PC-9 (cell line): ENCODE results near the gene C10orf120.

Experiments used
- EZH2 ChIP-seq: fragments of 200-600 bp; sonication (generic); IDR thresholded peaks from 2 replicates; pipeline ENCODE4 v1.8.0; 2017; ENCODE audit warnings: antibody characterized with exemption, low read depth
- TF ChIP-seq, protein P1 (sequence below): fragments of 200-600 bp; sonication (generic); conservative IDR thresholded peaks from 2 replicates; pipeline ENCODE4 v1.6.1; 2017; ENCODE audit warnings: mixed run types, antibody characterized with exemption, mild to moderate bottlenecking, moderate library complexity

DNA sequence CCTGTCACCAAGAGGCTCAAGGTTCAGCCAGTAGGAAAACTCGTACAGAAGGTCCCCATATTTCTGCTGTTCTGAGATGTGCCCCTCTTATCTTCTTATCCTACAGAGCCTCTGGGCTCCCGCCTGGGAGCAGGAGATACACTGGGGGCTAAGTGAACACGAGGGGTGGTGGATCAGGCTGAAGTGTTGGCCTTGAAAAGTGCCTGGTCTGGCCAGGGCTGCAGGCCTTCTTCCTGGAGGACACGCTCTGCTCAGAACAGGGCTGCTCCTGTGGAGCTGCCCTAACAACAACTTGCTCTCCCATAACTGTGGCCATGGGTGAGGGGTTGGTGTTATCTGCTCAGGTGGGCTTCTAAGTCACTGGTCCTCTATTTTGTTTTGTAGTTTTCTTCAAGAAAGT, 33.7 kb downstream of the C10orf120 start:
- TF ChIP-seq, protein P1, sequence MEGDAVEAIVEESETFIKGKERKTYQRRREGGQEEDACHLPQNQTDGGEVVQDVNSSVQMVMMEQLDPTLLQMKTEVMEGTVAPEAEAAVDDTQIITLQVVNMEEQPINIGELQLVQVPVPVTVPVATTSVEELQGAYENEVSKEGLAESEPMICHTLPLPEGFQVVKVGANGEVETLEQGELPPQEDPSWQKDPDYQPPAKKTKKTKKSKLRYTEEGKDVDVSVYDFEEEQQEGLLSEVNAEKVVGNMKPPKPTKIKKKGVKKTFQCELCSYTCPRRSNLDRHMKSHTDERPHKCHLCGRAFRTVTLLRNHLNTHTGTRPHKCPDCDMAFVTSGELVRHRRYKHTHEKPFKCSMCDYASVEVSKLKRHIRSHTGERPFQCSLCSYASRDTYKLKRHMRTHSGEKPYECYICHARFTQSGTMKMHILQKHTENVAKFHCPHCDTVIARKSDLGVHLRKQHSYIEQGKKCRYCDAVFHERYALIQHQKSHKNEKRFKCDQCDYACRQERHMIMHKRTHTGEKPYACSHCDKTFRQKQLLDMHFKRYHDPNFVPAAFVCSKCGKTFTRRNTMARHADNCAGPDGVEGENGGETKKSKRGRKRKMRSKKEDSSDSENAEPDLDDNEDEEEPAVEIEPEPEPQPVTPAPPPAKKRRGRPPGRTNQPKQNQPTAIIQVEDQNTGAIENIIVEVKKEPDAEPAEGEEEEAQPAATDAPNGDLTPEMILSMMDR, result no peak
- no peak for TF ChIP-seq EZH2
